WTC11 (cell line): ENCODE measurements around the gene BBOF1. TPM values are rescaled to one million over a fixed set of nuclear protein-coding genes. Genes with fewer than 3 reads are reported as not detected.

Experiments used
- ATAC-seq: fragments of 200-7000 bp; cut with Tn5 transposase; 2 replicates; pipeline ENCODE4 v1.10.0; 2021; ENCODE audit warnings: mild to moderate bottlenecking, moderate library complexity
- CTCF ChIA-PET: fragments of 300-600 bp; sonication (Branson Sonifier 250); formaldehyde crosslinking; loops from one replicate; lab custom pipeline; 2021; ENCODE audit warnings: antibody characterized with exemption; lab: Charles Lee
- POLR2A ChIA-PET: fragments of 350-600 bp; sonication (Branson Sonifier 250); formaldehyde crosslinking; loops from one replicate; lab custom pipeline; 2021; ENCODE audit warnings: antibody characterized with exemption; lab: Charles Lee
- DNase-seq: peaks from one replicate; pipeline ENCODE4 v3.0.0; 2021; ENCODE audit warnings: low spot score
- H3K27ac Mint-ChIP-seq: 2 replicates; pipeline ENCODE4 v1.8.0; 2021; ENCODE audit warnings: mixed read lengths
- H3K27me3 Mint-ChIP-seq: 2 replicates; pipeline ENCODE4 v1.8.0; 2021; ENCODE audit warnings: low read depth, mild to moderate bottlenecking, moderate library complexity, mixed read lengths
- H3K36me3 Mint-ChIP-seq: 2 replicates; pipeline ENCODE4 v1.8.0; 2021; ENCODE audit warnings: mixed read lengths
- H3K4me1 Mint-ChIP-seq: 2 replicates; pipeline ENCODE4 v1.8.0; 2022; ENCODE audit warnings: mixed read lengths
- H3K4me3 Mint-ChIP-seq: 2 replicates; pipeline ENCODE4 v1.8.0; 2021; ENCODE audit warnings: mild to moderate bottlenecking, moderate library complexity, mixed read lengths
- H3K9me3 Mint-ChIP-seq: 2 replicates; pipeline ENCODE4 v1.8.0; 2021; ENCODE audit warnings: mixed read lengths
- CBFB ChIP-seq: sonication (generic); formaldehyde crosslinking; IDR thresholded peaks from 2 replicates; pipeline ENCODE4 v1.8.1; 2022; ENCODE audit warnings: mild to moderate bottlenecking, low read depth, missing genetic modification reagents
- EMX1 ChIP-seq: fragments of 250-450 bp; sonication (Bioruptor Pico); IDR thresholded peaks from 2 replicates; pipeline ENCODE4 v1.8.0; 2021; ENCODE audit warnings: mild to moderate bottlenecking
- ESRRA ChIP-seq: sonication (generic); formaldehyde crosslinking; IDR thresholded peaks from 2 replicates; pipeline ENCODE4 v1.8.1; 2022; ENCODE audit warnings: mild to moderate bottlenecking, missing genetic modification reagents, borderline replicate concordance
- GABPB1 ChIP-seq: sonication (generic); formaldehyde crosslinking; IDR thresholded peaks from 2 replicates; pipeline ENCODE4 v1.8.1; 2023; ENCODE audit warnings: mild to moderate bottlenecking, missing genetic modification reagents
- MXD4 ChIP-seq: fragments of 250-450 bp; sonication (Bioruptor Pico); IDR thresholded peaks from 2 replicates; pipeline ENCODE4 v1.8.0; 2021; ENCODE audit warnings: mild to moderate bottlenecking, moderate library complexity, borderline replicate concordance
- NFYB ChIP-seq: sonication (generic); formaldehyde crosslinking; conservative IDR thresholded peaks from 2 replicates; pipeline ENCODE4 v1.8.0; 2022; ENCODE audit warnings: low read depth, missing genetic modification reagents
- NR3C1 ChIP-seq: sonication (generic); formaldehyde crosslinking; conservative IDR thresholded peaks from 2 replicates; pipeline ENCODE4 v1.8.1; 2023; ENCODE audit warnings: low read depth, mild to moderate bottlenecking, missing genetic modification reagents
- OVOL2 ChIP-seq: fragments of 250-450 bp; sonication (Bioruptor Pico); IDR thresholded peaks from 2 replicates; pipeline ENCODE4 v1.9.0; 2021; ENCODE audit warnings: mild to moderate bottlenecking, borderline replicate concordance
- SP1 ChIP-seq: sonication (generic); formaldehyde crosslinking; conservative IDR thresholded peaks from 2 replicates; pipeline ENCODE4 v1.8.1; 2022; ENCODE audit warnings: missing genetic modification reagents
- TCF7 ChIP-seq: sonication (generic); formaldehyde crosslinking; IDR thresholded peaks from 2 replicates; pipeline ENCODE4 v1.8.0; 2022; ENCODE audit warnings: mild to moderate bottlenecking, low read depth, missing genetic modification reagents, moderate library complexity
- TEAD4 ChIP-seq: sonication (generic); formaldehyde crosslinking; IDR thresholded peaks from 2 replicates; pipeline ENCODE4 v1.8.0; 2022; ENCODE audit warnings: mild to moderate bottlenecking, missing genetic modification reagents
- ZNF416 ChIP-seq: fragments of 250-450 bp; sonication (Bioruptor Pico); IDR thresholded peaks from 2 replicates; pipeline ENCODE4 v1.9.0; 2021; ENCODE audit warnings: mild to moderate bottlenecking, inconsistent platforms
- total RNA-seq: library from RNA; stranded (reverse); gene quantifications from 3 replicates; pipeline ENCODE4 v1.2.3, GENCODE V29; 2021
- TF ChIP-seq, protein P1 (sequence below): sonication (generic); formaldehyde crosslinking; IDR thresholded peaks from 2 replicates; pipeline ENCODE4 v1.8.1; 2022; ENCODE audit warnings: low read depth, missing genetic modification reagents, borderline replicate concordance
- TF ChIP-seq, protein P2 (sequence below): fragments of 250-450 bp; sonication (Bioruptor Pico); IDR thresholded peaks from 2 replicates; pipeline ENCODE4 v1.8.0; 2021; ENCODE audit warnings: mild to moderate bottlenecking
- TF ChIP-seq, protein P3 (sequence below): sonication (generic); formaldehyde crosslinking; IDR thresholded peaks from 2 replicates; pipeline ENCODE4 v1.8.1; 2022; ENCODE audit warnings: mild to moderate bottlenecking, missing genetic modification reagents, moderate library complexity, borderline replicate concordance
- TF ChIP-seq, protein P4 (sequence below): fragments of 200-600 bp; IDR thresholded peaks from 2 replicates; pipeline ENCODE4 v1.8.0; 2022; ENCODE audit warnings: antibody characterized with exemption
- TF ChIP-seq, protein P5 (sequence below): sonication (generic); formaldehyde crosslinking; IDR thresholded peaks from 2 replicates; pipeline ENCODE4 v1.8.1; 2022; ENCODE audit warnings: low read depth, mild to moderate bottlenecking, moderate library complexity, missing genetic modification reagents, borderline replicate concordance
- TF ChIP-seq, protein P6 (sequence below): sonication (generic); formaldehyde crosslinking; IDR thresholded peaks from 2 replicates; pipeline ENCODE4 v1.8.1; 2023; ENCODE audit warnings: mild to moderate bottlenecking, missing genetic modification reagents
- TF ChIP-seq, protein P7 (sequence below): sonication (generic); formaldehyde crosslinking; IDR thresholded peaks from 2 replicates; pipeline ENCODE4 v1.8.1; 2023; ENCODE audit warnings: mild to moderate bottlenecking, missing genetic modification reagents, borderline replicate concordance
- TF ChIP-seq, protein P8 (sequence below): sonication (generic); formaldehyde crosslinking; IDR thresholded peaks from 2 replicates; pipeline ENCODE4 v1.8.1; 2022; ENCODE audit warnings: missing genetic modification reagents, borderline replicate concordance
- TF ChIP-seq, protein P9 (sequence below): sonication (generic); formaldehyde crosslinking; conservative IDR thresholded peaks from 2 replicates; pipeline ENCODE4 v1.8.1; 2022; ENCODE audit warnings: mild to moderate bottlenecking, missing genetic modification reagents

The BBOF1 gene
- total RNA-seq, 1 experiment from 2014 or later, result 0.98 TPM

DNA sequence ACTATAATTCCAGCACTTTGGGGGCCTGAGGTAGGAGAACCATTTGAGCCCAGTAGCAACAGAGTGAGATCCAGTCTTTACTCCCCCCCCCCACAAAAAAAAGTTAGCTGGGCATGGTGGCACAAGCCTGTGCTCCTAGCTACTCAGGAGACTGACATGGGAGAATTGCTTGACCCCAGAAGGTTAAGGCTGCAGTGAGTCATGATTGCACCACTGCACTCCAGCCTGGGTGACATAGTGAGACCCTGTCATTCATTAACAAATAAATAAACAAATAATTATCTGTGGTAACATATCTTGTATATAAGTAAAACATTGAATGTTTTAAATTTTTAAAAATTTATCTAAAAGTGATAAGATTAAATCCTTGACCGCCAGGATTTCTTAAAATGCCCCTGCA is 4.8 kb upstream of the BBOF1 start:
- TF ChIP-seq ESRRA (CRISPR knock-in tag) (no peak), TEAD4 (CRISPR knock-in tag) (no peak), GABPB1 (CRISPR knock-in tag) (peak; percentile 89), NFYB (CRISPR knock-in tag) (no peak)
- TF ChIP-seq, protein P1, sequence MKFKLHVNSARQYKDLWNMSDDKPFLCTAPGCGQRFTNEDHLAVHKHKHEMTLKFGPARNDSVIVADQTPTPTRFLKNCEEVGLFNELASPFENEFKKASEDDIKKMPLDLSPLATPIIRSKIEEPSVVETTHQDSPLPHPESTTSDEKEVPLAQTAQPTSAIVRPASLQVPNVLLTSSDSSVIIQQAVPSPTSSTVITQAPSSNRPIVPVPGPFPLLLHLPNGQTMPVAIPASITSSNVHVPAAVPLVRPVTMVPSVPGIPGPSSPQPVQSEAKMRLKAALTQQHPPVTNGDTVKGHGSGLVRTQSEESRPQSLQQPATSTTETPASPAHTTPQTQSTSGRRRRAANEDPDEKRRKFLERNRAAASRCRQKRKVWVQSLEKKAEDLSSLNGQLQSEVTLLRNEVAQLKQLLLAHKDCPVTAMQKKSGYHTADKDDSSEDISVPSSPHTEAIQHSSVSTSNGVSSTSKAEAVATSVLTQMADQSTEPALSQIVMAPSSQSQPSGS (CRISPR knock-in tag), result no peak
- TF ChIP-seq, protein P2, sequence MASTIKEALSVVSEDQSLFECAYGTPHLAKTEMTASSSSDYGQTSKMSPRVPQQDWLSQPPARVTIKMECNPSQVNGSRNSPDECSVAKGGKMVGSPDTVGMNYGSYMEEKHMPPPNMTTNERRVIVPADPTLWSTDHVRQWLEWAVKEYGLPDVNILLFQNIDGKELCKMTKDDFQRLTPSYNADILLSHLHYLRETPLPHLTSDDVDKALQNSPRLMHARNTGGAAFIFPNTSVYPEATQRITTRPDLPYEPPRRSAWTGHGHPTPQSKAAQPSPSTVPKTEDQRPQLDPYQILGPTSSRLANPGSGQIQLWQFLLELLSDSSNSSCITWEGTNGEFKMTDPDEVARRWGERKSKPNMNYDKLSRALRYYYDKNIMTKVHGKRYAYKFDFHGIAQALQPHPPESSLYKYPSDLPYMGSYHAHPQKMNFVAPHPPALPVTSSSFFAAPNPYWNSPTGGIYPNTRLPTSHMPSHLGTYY, result no peak
- H3K36me3 Mint-ChIP-seq, result 0 out of 2 replicates have a peak, but pooled peaks cover 2% of the 10 kb centered on the region
- DNase-seq, result no peak
- no peak overlapping the region for H3K4me3 Mint-ChIP-seq
- H3K27me3 Mint-ChIP-seq, result peaks cover 10% of the 10 kb centered on the region
- peaks cover 3% of the 10 kb centered on the region for H3K4me1 Mint-ChIP-seq
- no peak overlapping the region for H3K27ac Mint-ChIP-seq
- POLR2A ChIA-PET, result no interaction called here
- CTCF ChIA-PET, result no interaction called here
- no peak for ATAC-seq
- no peaks in the 10 kb centered on the region for H3K9me3 Mint-ChIP-seq

DNA sequence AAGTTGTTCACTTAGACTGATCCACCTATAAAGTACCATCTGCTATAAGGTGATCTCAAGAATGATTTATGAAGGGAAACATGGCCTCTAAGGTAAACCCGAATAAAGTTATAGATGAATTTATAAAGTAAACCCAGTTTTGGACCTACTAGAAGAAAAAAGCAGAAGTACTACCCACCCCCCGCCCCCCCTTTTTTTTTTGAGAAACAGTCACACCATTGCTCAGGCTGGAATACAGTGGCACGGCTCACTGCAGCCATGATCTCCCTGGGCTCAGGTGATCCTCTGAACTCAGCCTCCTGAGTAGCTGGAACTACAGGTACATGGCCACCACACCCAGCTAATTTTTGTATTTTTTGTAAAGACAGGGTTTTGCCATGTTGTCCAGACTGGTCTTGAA is 4.0 kb upstream of the BBOF1 start:
- ChIA-PET CTCF (no interaction called here), POLR2A (no interaction called here)
- TF ChIP-seq, protein P3, sequence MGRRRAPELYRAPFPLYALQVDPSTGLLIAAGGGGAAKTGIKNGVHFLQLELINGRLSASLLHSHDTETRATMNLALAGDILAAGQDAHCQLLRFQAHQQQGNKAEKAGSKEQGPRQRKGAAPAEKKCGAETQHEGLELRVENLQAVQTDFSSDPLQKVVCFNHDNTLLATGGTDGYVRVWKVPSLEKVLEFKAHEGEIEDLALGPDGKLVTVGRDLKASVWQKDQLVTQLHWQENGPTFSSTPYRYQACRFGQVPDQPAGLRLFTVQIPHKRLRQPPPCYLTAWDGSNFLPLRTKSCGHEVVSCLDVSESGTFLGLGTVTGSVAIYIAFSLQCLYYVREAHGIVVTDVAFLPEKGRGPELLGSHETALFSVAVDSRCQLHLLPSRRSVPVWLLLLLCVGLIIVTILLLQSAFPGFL (CRISPR knock-in tag), result no peak
- TF ChIP-seq, protein P4, sequence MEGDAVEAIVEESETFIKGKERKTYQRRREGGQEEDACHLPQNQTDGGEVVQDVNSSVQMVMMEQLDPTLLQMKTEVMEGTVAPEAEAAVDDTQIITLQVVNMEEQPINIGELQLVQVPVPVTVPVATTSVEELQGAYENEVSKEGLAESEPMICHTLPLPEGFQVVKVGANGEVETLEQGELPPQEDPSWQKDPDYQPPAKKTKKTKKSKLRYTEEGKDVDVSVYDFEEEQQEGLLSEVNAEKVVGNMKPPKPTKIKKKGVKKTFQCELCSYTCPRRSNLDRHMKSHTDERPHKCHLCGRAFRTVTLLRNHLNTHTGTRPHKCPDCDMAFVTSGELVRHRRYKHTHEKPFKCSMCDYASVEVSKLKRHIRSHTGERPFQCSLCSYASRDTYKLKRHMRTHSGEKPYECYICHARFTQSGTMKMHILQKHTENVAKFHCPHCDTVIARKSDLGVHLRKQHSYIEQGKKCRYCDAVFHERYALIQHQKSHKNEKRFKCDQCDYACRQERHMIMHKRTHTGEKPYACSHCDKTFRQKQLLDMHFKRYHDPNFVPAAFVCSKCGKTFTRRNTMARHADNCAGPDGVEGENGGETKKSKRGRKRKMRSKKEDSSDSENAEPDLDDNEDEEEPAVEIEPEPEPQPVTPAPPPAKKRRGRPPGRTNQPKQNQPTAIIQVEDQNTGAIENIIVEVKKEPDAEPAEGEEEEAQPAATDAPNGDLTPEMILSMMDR, result no peak
- TF ChIP-seq, protein P5, sequence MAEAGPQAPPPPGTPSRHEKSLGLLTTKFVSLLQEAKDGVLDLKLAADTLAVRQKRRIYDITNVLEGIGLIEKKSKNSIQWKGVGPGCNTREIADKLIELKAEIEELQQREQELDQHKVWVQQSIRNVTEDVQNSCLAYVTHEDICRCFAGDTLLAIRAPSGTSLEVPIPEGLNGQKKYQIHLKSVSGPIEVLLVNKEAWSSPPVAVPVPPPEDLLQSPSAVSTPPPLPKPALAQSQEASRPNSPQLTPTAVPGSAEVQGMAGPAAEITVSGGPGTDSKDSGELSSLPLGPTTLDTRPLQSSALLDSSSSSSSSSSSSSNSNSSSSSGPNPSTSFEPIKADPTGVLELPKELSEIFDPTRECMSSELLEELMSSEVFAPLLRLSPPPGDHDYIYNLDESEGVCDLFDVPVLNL (CRISPR knock-in tag), result no peak
- TF ChIP-seq CBFB (no peak), TCF7 (CRISPR knock-in tag) (no peak), SP1 (no peak), MXD4 (CRISPR knock-in tag) (no peak), OVOL2 (no peak), NR3C1 (CRISPR knock-in tag) (no peak), ZNF416 (no peak), EMX1 (no peak)
- TF ChIP-seq, protein P6, sequence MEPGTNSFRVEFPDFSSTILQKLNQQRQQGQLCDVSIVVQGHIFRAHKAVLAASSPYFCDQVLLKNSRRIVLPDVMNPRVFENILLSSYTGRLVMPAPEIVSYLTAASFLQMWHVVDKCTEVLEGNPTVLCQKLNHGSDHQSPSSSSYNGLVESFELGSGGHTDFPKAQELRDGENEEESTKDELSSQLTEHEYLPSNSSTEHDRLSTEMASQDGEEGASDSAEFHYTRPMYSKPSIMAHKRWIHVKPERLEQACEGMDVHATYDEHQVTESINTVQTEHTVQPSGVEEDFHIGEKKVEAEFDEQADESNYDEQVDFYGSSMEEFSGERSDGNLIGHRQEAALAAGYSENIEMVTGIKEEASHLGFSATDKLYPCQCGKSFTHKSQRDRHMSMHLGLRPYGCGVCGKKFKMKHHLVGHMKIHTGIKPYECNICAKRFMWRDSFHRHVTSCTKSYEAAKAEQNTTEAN (CRISPR knock-in tag), result no peak
- TF ChIP-seq, protein P7, sequence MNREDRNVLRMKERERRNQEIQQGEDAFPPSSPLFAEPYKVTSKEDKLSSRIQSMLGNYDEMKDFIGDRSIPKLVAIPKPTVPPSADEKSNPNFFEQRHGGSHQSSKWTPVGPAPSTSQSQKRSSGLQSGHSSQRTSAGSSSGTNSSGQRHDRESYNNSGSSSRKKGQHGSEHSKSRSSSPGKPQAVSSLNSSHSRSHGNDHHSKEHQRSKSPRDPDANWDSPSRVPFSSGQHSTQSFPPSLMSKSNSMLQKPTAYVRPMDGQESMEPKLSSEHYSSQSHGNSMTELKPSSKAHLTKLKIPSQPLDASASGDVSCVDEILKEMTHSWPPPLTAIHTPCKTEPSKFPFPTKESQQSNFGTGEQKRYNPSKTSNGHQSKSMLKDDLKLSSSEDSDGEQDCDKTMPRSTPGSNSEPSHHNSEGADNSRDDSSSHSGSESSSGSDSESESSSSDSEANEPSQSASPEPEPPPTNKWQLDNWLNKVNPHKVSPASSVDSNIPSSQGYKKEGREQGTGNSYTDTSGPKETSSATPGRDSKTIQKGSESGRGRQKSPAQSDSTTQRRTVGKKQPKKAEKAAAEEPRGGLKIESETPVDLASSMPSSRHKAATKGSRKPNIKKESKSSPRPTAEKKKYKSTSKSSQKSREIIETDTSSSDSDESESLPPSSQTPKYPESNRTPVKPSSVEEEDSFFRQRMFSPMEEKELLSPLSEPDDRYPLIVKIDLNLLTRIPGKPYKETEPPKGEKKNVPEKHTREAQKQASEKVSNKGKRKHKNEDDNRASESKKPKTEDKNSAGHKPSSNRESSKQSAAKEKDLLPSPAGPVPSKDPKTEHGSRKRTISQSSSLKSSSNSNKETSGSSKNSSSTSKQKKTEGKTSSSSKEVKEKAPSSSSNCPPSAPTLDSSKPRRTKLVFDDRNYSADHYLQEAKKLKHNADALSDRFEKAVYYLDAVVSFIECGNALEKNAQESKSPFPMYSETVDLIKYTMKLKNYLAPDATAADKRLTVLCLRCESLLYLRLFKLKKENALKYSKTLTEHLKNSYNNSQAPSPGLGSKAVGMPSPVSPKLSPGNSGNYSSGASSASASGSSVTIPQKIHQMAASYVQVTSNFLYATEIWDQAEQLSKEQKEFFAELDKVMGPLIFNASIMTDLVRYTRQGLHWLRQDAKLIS (CRISPR knock-in tag), result no peak
- TF ChIP-seq, protein P8, sequence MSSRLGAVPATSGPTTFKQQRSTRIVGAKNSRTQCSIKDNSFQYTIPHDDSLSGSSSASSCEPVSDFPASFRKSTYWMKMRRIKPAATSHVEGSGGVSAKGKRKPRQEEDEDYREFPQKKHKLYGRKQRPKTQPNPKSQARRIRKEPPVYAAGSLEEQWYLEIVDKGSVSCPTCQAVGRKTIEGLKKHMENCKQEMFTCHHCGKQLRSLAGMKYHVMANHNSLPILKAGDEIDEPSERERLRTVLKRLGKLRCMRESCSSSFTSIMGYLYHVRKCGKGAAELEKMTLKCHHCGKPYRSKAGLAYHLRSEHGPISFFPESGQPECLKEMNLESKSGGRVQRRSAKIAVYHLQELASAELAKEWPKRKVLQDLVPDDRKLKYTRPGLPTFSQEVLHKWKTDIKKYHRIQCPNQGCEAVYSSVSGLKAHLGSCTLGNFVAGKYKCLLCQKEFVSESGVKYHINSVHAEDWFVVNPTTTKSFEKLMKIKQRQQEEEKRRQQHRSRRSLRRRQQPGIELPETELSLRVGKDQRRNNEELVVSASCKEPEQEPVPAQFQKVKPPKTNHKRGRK (CRISPR knock-in tag), result no peak
- TF ChIP-seq, protein P9, sequence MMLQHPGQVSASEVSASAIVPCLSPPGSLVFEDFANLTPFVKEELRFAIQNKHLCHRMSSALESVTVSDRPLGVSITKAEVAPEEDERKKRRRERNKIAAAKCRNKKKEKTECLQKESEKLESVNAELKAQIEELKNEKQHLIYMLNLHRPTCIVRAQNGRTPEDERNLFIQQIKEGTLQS (CRISPR knock-in tag), result no peak

More for the DNA sequence above, 4.0 kb upstream of the BBOF1 start:
- H3K36me3 Mint-ChIP-seq, result no peaks in the 10 kb centered on the region
- no peak overlapping the region for H3K4me3 Mint-ChIP-seq
- H3K27ac Mint-ChIP-seq, result no peak overlapping the region
- H3K4me1 Mint-ChIP-seq, result peaks cover 6% of the 10 kb centered on the region
- DNase-seq (no peak), ATAC-seq (no peak)
- H3K27me3 Mint-ChIP-seq, result peaks cover 16% of the 10 kb centered on the region
- H3K9me3 Mint-ChIP-seq, result no peaks in the 10 kb centered on the region
